Epidermal melanocyte (primary cell): ENCODE data around the gene DECR2.

Source experiments
- DNase-seq: peaks from one replicate; pipeline ENCODE4 v3.0.0; 2011; ENCODE audit warnings: low spot score; ENCODE audit not compliant: insufficient read length

Gene DECR2

GRCh38 chr16:441447-441846 lies 39.8 kb downstream of the DECR2 start:
- DNase-seq: no peak

GRCh38 chr16:442976-443375 lies 41.3 kb downstream of the DECR2 start:
- DNase-seq: no peak

- no peak for DNase-seq
Measured at GRCh38 chr16:444027-444426, 42.3 kb downstream of the DECR2 start.

GRCh38 chr16:445566-445965 lies 43.9 kb downstream of the DECR2 start:
- no peak for DNase-seq

- no peak for DNase-seq
Measured at GRCh38 chr16:450385-450784, 48.7 kb downstream of the DECR2 start.

- no peak for DNase-seq
Measured at GRCh38 chr16:450785-451512, 49.3 kb downstream of the DECR2 start.

GRCh38 chr16:454397-454940 lies 52.8 kb downstream of the DECR2 start:
- DNase-seq: no peak

GRCh38 chr16:455453-455852 lies 53.8 kb downstream of the DECR2 start:
- no peak for DNase-seq

GRCh38 chr16:456891-457483 lies 55.3 kb downstream of the DECR2 start:
- no peak for DNase-seq

GRCh38 chr16:457732-458400 lies 56.2 kb downstream of the DECR2 start:
- DNase-seq: no peak

GRCh38 chr16:459761-460160 lies 58.1 kb downstream of the DECR2 start:
- DNase-seq: no peak

GRCh38 chr16:460787-461186 lies 59.1 kb downstream of the DECR2 start:
- no peak for DNase-seq
